HEK293T (cell line): Measurements from ENCODE around the gene ARHGAP26.

Experiments used
- ARNT ChIP-seq: fragments of 450-650 bp; IDR thresholded peaks from 2 replicates; pipeline ENCODE4 v1.6.1; 2017; ENCODE audit warnings: mild to moderate bottlenecking
- BHLHE40 ChIP-seq: fragments of 450-650 bp; IDR thresholded peaks from 2 replicates; pipeline ENCODE4 v1.6.1; 2016; ENCODE audit warnings: mild to moderate bottlenecking, moderate library complexity, borderline replicate concordance
- CTBP1 ChIP-seq: fragments of 450-650 bp; IDR thresholded peaks from 2 replicates; pipeline ENCODE4 v1.6.1; 2016; ENCODE audit warnings: borderline replicate concordance
- ELF4 ChIP-seq: fragments of 450-650 bp; IDR thresholded peaks from 2 replicates; pipeline ENCODE4 v1.6.1; 2017; ENCODE audit warnings: antibody characterized with exemption
- FOXA1 ChIP-seq: fragments of 450-650 bp; IDR thresholded peaks from 2 replicates; pipeline ENCODE4 v1.6.1; 2016; ENCODE audit warnings: mild to moderate bottlenecking
- FOXM1 ChIP-seq: fragments of 450-650 bp; IDR thresholded peaks from 2 replicates; pipeline ENCODE4 v1.6.1; 2017; ENCODE audit warnings: mild to moderate bottlenecking, borderline replicate concordance
- PKNOX1 ChIP-seq: fragments of 450-650 bp; IDR thresholded peaks from 2 replicates; pipeline ENCODE4 v1.6.1; 2016
- SP1 ChIP-seq: fragments of 450-650 bp; IDR thresholded peaks from 2 replicates; pipeline ENCODE4 v1.6.1; 2017
- TARDBP ChIP-seq: fragments of 450-650 bp; IDR thresholded peaks from 2 replicates; pipeline ENCODE4 v1.6.1; 2016

GRCh38 chr5:143006501-143006900, 236.3 kb downstream of the ARHGAP26 start:
- TF ChIP-seq TARDBP (no peak), ELF4 (no peak), FOXM1 (no peak), BHLHE40 (no peak), CTBP1 (no peak), ARNT (no peak), FOXA1 (no peak), PKNOX1 (no peak), SP1 (no peak)
